ENCODE data around the gene TLE3.

- TF ChIP-seq CTCF (conservative IDR thresholded peaks at IDR 0.05 in 1 of 2, IDR thresholded peaks at IDR 0.05 in 1 of 2; ENCODE audit: low read depth in 1 of 2, low read length in 2 of 2) = no peak
- no peak for TF ChIP-seq EZH2 (IDR thresholded peaks at IDR 0.05; ENCODE audit: low read length, missing control alignments)
These were observed 63.6 kb downstream of the TLE3 start for GRCh38 chr15:70034141-70034540.

Measured in fibroblast of lung (primary cell).